ENCODE results near the gene IMMP1L. TPM values are rescaled to one million over a fixed set of nuclear protein-coding genes. Genes with fewer than 3 reads are reported as not detected.

IMMP1L gene
- total RNA-seq, 2 donors from 2014 or later = 19.3 to 27.7 TPM

GRCh38 chr11:31479066-31479465, 30.4 kb downstream of the IMMP1L start:
- ATAC-seq (no peak), DNase-seq (no peak)
- intact Hi-C loops (cut with DNase I) = no loop called here

GRCh38 chr11:31478223-31478590, 31.2 kb downstream of the IMMP1L start:
- no peak for ATAC-seq
- DNase-seq = no peak
- intact Hi-C loops (cut with DNase I) = no loop called here

- ATAC-seq (no peak), DNase-seq (no peak)
- intact Hi-C loops (cut with DNase I) = no loop called here
These were observed 31.7 kb downstream of the IMMP1L start for GRCh38 chr11:31477528-31478222.

GRCh38 chr11:31474083-31474482, 35.3 kb downstream of the IMMP1L start:
- ATAC-seq (no peak), DNase-seq (no peak)
- intact Hi-C loops (cut with DNase I) = no loop called here

- intact Hi-C loops (cut with DNase I) = no loop called here
- ATAC-seq = no peak
- no peak for DNase-seq
These were observed 45.0 kb downstream of the IMMP1L start for GRCh38 chr11:31464436-31464835.

- intact Hi-C loops (cut with DNase I) = no loop called here
- ATAC-seq (no peak), DNase-seq (no peak)
These were observed 54.2 kb downstream of the IMMP1L start for GRCh38 chr11:31455177-31455576.

- ATAC-seq = no peak
- intact Hi-C loops (cut with DNase I) = no loop called here
These were observed 58.6 kb downstream of the IMMP1L start for GRCh38 chr11:31450841-31451240.

GRCh38 chr11:31449040-31449439, 60.4 kb downstream of the IMMP1L start:
- intact Hi-C loops (cut with DNase I) = no loop called here
- DNase-seq (no peak), ATAC-seq (no peak)

More at GRCh38 chr11:31450841-31451240, 58.6 kb downstream of the IMMP1L start:
- DNase-seq = no peak

GRCh38 chr11:31445621-31446020, 63.8 kb downstream of the IMMP1L start:
- DNase-seq (no peak), ATAC-seq (no peak)
- intact Hi-C loops (cut with DNase I) = no loop called here

- no peak for ATAC-seq
- no peak for DNase-seq
- intact Hi-C loops (cut with DNase I) = no loop called here
These were observed 65.6 kb downstream of the IMMP1L start for GRCh38 chr11:31443802-31444201.

GRCh38 chr11:31442086-31442485, 67.3 kb downstream of the IMMP1L start:
- no peak for ATAC-seq
- DNase-seq = no peak
- intact Hi-C loops (cut with DNase I) = no loop called here

GRCh38 chr11:31441296-31441695, 68.1 kb downstream of the IMMP1L start:
- intact Hi-C loops (cut with DNase I) = no loop called here
- no peak for DNase-seq
- no peak for ATAC-seq

- intact Hi-C loops (cut with DNase I) = no loop called here
- no peak for ATAC-seq
These were observed 71.5 kb downstream of the IMMP1L start for GRCh38 chr11:31437742-31438435.

GRCh38 chr11:31433851-31434250, 75.6 kb downstream of the IMMP1L start:
- no peak for DNase-seq
- intact Hi-C loops (cut with DNase I) = no loop called here

More at GRCh38 chr11:31437742-31438435, 71.5 kb downstream of the IMMP1L start:
- DNase-seq = no peak

GRCh38 chr11:31424652-31425051, 84.8 kb downstream of the IMMP1L start:
- intact Hi-C loops (cut with DNase I) = no loop called here
- DNase-seq (no peak), ATAC-seq (no peak)

More at GRCh38 chr11:31433851-31434250, 75.6 kb downstream of the IMMP1L start:
- ATAC-seq = no peak

GRCh38 chr11:31422703-31423102, 86.7 kb downstream of the IMMP1L start:
- intact Hi-C loops (cut with DNase I) = no loop called here
- ATAC-seq (no peak), DNase-seq (no peak)

- intact Hi-C loops (cut with DNase I) = no loop called here
- ATAC-seq (no peak), DNase-seq (no peak)
These were observed 87.6 kb downstream of the IMMP1L start for GRCh38 chr11:31421820-31422219.

GRCh38 chr11:31419669-31420068, 89.8 kb downstream of the IMMP1L start:
- intact Hi-C loops (cut with DNase I) = no loop called here
- DNase-seq = no peak
- ATAC-seq = no peak

- intact Hi-C loops (cut with DNase I) = no loop called here
- no peak for ATAC-seq
- DNase-seq = no peak
These were observed 90.3 kb downstream of the IMMP1L start for GRCh38 chr11:31419138-31419537.

GRCh38 chr11:31417816-31418215, 91.6 kb downstream of the IMMP1L start:
- ATAC-seq (no peak), DNase-seq (no peak)
- intact Hi-C loops (cut with DNase I) = no loop called here

GRCh38 chr11:31417357-31417756, 92.1 kb downstream of the IMMP1L start:
- DNase-seq = no peak
- ATAC-seq = no peak
- intact Hi-C loops (cut with DNase I) = no loop called here
